GM19351 (cell line): ENCODE measurements around the gene SPOUT1.
A peak's percentile ranks its signal among the peaks of the same experiment; 100 is the strongest.
"Not testable (repeated sequence)": the region's sequence is repeated elsewhere in the genome, so short reads cannot be mapped to it uniquely, and the experiment has no call there.

Experiments
- ATAC-seq: cut with Tn5 transposase; IDR thresholded peaks from one replicate; pipeline ENCODE4 v1.9.1; 2021; ENCODE audit warnings: mild to moderate bottlenecking, moderate library complexity; ENCODE audit not compliant: unreplicated experiment

Gene SPOUT1

GRCh38 chr9:128810873-128811272 lies 18.7 kb downstream of the SPOUT1 start:
- no peak for ATAC-seq

GRCh38 chr9:128809831-128810230 lies 19.8 kb downstream of the SPOUT1 start:
- no peak for ATAC-seq

GRCh38 chr9:128809036-128809599 lies 20.5 kb downstream of the SPOUT1 start:
- no peak for ATAC-seq

GRCh38 chr9:128808543-128808942 lies 21.1 kb downstream of the SPOUT1 start:
- ATAC-seq, result no peak

GRCh38 chr9:128807827-128808226 lies 21.8 kb downstream of the SPOUT1 start:
- no peak for ATAC-seq

- ATAC-seq, result no peak
Measured at GRCh38 chr9:128805661-128806060, 23.9 kb downstream of the SPOUT1 start.

GRCh38 chr9:128802482-128802881 lies 27.1 kb downstream of the SPOUT1 start:
- ATAC-seq, result no peak

GRCh38 chr9:128800061-128800460 lies 29.5 kb downstream of the SPOUT1 start:
- ATAC-seq, result no peak

GRCh38 chr9:128798896-128799295 lies 30.7 kb downstream of the SPOUT1 start:
- ATAC-seq, result no peak

GRCh38 chr9:128794961-128795360 lies 34.6 kb downstream of the SPOUT1 start:
- not testable (repeated sequence) for ATAC-seq

- no peak for ATAC-seq
Measured at GRCh38 chr9:128792978-128793686, 36.5 kb downstream of the SPOUT1 start.

- no peak for ATAC-seq
Measured at GRCh38 chr9:128792134-128792533, 37.5 kb downstream of the SPOUT1 start.

- ATAC-seq, result no peak
Measured at GRCh38 chr9:128790536-128790935, 39.1 kb downstream of the SPOUT1 start.

GRCh38 chr9:128788445-128788844 lies 41.1 kb downstream of the SPOUT1 start:
- ATAC-seq, result no peak

GRCh38 chr9:128787659-128788058 lies 41.9 kb downstream of the SPOUT1 start:
- no peak for ATAC-seq

GRCh38 chr9:128786681-128787601 lies 42.7 kb downstream of the SPOUT1 start, which contains the start of gene TBC1D13:
Gene TBC1D13, plus strand, starts transcription at chr9:128787253. Its CDS starts 101 bp downstream, at chr9:128787354.
- ATAC-seq, result peak; percentile 95

GRCh38 chr9:128785427-128785826 lies 44.2 kb downstream of the SPOUT1 start:
- no peak for ATAC-seq

GRCh38 chr9:128782669-128783068 lies 46.9 kb downstream of the SPOUT1 start:
- ATAC-seq, result no peak

GRCh38 chr9:128781187-128782070 lies 48.2 kb downstream of the SPOUT1 start:
- no peak for ATAC-seq

- not testable (repeated sequence) for ATAC-seq
Measured at GRCh38 chr9:128780093-128780492, 49.5 kb downstream of the SPOUT1 start.

- no peak for ATAC-seq
Measured at GRCh38 chr9:128774804-128775203, 54.8 kb downstream of the SPOUT1 start.
